Islet of Langerhans (tissue), 1 donor: ENCODE data around the gene RASSF5.

Source experiments
- FAIRE-seq: peaks from one replicate; lab custom pipeline; 2011; peaks lifted over from hg19 to GRCh38; lab: Jason Lieb, UNC

Gene RASSF5

GRCh38 chr1:206497774-206498173 lies 9.6 kb upstream of the RASSF5 start:
- FAIRE-seq, result no peak

GRCh38 chr1:206498685-206499084 lies 8.6 kb upstream of the RASSF5 start:
- no peak for FAIRE-seq

DNA sequence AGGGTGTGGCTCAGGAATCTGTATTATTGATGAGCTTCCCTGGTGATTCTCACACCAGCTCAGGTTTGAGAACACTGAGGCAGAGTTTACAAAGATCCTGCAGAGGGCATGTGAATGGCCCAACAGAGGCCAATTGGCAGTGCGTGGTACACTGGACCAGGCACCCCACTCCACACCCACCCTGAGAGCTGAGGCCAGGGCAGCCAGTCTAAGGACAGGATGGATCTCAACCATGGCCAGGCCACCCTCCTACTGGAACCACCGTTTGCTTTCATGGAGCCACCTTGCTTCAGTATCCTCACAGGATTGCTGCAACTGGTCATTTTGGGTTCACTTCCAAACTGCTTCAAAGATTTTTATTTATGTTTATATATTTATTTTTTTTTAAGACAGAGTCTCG lies 7.3 kb upstream of the RASSF5 start:
- no peak for FAIRE-seq

GRCh38 chr1:206501881-206502280 lies 5.5 kb upstream of the RASSF5 start:
- FAIRE-seq, result no peak

DNA sequence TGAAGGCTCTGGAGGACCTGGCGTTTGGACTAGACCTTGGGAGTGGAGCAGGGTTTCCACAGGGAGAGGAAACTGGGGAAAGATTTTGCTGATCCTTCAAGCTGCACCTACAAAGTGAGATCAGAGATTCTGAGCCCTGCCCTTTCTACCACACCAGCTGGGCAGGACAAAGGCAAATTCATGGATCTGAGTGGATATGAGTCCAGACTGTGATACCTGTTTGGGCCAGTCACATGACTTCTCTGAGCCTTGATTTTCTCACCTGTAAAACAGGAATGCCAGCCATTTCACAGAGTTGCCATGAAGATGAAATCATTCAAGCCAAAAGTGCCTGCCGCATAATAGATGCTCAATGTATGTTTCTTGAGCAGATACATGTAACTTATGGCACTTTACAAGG lies 4.9 kb upstream of the RASSF5 start:
- no peak for FAIRE-seq

GRCh38 chr1:206502812-206503211 lies 4.5 kb upstream of the RASSF5 start:
- FAIRE-seq, result no peak

DNA sequence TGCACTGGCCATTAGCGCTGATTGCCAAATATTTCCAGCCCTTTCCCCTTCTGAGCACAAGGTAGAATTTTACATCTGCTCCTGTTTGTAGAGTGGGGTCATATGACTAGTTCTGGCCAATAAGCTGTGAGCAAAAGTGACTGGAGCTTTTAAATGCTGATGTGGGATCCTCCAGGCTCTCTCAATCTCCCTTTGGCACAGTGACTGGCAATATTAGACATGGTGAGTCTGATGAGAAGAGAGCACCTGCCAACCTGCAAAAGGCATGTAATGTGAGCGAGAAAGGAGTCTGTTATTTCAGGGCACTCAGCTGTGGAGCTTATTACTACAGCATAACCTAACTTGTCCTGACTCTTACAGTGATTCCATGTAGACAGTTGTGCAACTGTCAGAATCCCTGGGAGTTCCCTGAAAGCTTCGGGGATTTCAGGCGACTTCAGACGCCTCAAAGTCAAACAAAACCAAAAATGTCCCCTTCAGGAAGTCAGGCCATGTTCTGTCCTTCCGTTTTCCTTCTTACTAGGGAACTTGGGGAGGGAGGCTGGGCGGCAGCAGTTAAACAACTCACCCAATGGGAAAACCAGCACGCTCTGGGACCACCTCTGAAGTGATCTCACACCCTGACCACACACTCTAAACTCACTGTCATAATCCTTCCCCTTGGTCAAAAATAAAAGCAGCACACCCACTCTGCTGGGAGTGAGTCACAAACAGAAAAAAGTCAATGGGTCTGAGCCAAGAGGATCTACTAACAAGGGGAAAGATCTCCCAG lies 3.6 kb upstream of the RASSF5 start:
- no peak for FAIRE-seq

- FAIRE-seq, result no peak
Observed at GRCh38 chr1:206504363-206504713, 3.0 kb upstream of the RASSF5 start.

DNA sequence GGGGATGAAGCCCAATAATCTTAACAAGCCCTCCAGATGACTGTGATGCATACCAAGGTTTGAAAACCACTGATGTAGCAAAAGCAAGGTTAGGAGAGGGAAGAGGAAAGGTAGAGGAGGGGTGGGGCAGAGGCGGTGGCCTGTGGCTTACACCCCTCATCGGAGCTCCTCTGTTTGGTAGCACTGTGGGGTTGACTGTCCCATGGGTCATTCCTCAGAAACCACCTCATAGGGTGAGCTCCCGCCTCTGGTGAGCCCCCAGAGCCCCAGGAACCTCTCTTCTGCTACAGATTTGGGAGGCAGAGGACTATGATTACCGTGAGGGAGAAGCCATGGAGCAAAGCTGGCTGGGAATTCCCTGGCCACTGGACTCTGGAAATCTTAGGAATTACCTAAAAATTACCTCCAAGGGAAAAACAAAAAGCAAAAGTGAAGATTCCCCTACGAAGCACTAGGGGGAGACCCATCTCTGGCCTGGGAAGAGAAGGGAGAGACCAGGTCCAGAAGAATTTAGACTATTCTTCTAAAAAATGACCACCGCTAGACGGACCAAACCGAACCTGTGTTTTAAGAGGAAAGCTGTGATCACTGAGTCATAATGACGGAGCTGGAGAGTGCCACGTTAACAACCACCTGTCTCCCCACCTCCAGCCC lies 1.5 kb upstream of the RASSF5 start:
- FAIRE-seq, result no peak

- FAIRE-seq, result no peak
Observed at GRCh38 chr1:206506405-206507283, 687 bp upstream of the RASSF5 start.

- no peak for FAIRE-seq
Observed at GRCh38 chr1:206508130-206508889, 979 bp downstream of the RASSF5 start.

DNA sequence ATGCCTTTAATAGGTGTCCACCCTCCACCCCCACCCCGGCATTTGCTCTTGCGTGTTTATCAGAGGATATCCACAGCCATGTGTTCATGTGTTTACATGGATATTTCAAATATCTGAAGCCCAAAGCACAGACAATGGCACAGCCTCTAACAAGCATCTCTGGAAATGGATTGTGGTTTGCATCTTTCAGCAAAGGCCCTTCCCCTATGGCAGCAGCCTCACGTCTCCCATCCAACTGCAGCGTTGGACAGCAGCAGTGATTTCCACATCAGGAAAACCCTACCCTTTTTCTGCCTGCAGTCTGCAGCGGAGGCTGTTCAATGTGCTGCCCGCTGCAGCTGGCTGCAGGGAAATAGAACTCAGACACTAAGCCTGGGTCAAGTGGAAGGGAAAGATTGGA lies 1.6 kb downstream of the RASSF5 start:
- FAIRE-seq, result no peak

GRCh38 chr1:206509612-206510257 lies 2.4 kb downstream of the RASSF5 start:
- FAIRE-seq, result no peak

- FAIRE-seq, result no peak
Observed at GRCh38 chr1:206510371-206510770, 3.0 kb downstream of the RASSF5 start.

DNA sequence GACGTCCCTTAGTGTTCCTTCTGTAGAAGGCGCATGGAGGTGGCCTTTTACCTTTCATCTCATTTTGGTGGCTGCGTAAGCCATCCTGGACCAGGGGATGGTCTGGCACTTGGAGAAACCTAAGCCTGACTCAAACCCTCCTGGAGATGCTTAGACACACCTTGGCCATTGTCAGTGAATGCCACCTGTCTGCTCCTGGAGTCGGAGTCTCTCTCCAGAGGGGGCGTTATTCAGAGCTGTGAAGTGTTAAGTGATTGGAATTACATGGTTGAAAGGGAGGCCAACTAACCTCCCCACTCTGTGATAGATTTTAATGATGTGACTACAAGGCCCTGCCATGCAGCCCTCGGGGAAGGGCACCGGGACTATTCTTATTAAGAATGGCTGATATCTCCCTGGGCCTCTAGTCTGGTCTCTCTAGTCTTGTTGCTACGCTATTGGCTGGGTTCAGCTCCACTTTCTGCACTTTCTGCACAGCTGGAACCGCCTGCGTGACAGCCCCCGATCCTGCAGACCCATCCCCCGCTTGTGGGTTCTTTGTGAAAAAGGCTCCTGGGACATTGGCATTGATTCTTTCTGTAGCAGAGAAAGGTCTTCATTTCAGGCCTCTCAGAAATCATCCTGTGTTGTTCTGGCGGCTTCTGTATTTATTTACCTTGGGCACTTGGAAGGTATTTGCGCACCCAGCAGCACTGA lies 4.2 kb downstream of the RASSF5 start:
- FAIRE-seq, result no peak

GRCh38 chr1:206512058-206512850 lies 4.9 kb downstream of the RASSF5 start:
- FAIRE-seq, result no peak

GRCh38 chr1:206512851-206513180 lies 5.5 kb downstream of the RASSF5 start:
- no peak for FAIRE-seq

- no peak for FAIRE-seq
Observed at GRCh38 chr1:206513312-206514111, 6.2 kb downstream of the RASSF5 start.

GRCh38 chr1:206514813-206515387 lies 7.6 kb downstream of the RASSF5 start:
- FAIRE-seq, result no peak

GRCh38 chr1:206516728-206516990 lies 9.3 kb downstream of the RASSF5 start:
- no peak for FAIRE-seq
